Vagina (tissue), 2 donors: ENCODE results near the gene CABCOCO1. TPM values are rescaled to one million over a fixed set of nuclear protein-coding genes. Genes with fewer than 3 reads are reported as not detected.

Experiments
- DNase-seq, 2 donors: peaks; one replicate each; pipeline ENCODE4 v3.0.0-alpha.2; 2017; ENCODE audit errors: extremely low spot score in 2 of 2
- H3K27ac ChIP-seq: fragments of 200-600 bp; sonication (generic); one replicate; pipeline ENCODE4 v1.5.1; 2019
- H3K27me3 ChIP-seq: fragments of 200-600 bp; sonication (generic); one replicate; pipeline ENCODE4 v1.5.1; 2019
- H3K36me3 ChIP-seq, 2 donors: fragments of 200-600 bp; sonication (generic); one replicate each; pipeline ENCODE4 v1.5.1; 2017 to 2019
- H3K4me1 ChIP-seq: fragments of 200-600 bp; sonication (generic); one replicate; pipeline ENCODE4 v1.5.1; 2019
- H3K4me3 ChIP-seq, 2 donors: fragments of 200-600 bp; sonication (generic); 1 replicate in 1 of 2; 2 replicates in 1 of 2; pipeline ENCODE4 v1.5.1; 2016 to 2019
- H3K9me3 ChIP-seq: fragments of 200-600 bp; sonication (generic); one replicate; pipeline ENCODE4 v1.5.1; 2019
- CTCF ChIP-seq, 3 experiments: fragments of 450-650 bp in 2 of 3; fragments of 200-600 bp in 1 of 3; sonication (generic) in 1 of 3; IDR thresholded peaks; one replicate each; pipeline ENCODE4 v1.5.1; 2017 to 2019; ENCODE audit warnings: antibody characterized with exemption in 3 of 3, mild to moderate bottlenecking in 2 of 3, moderate library complexity in 2 of 3
- POLR2A ChIP-seq, 2 donors: fragments of 450-650 bp; IDR thresholded peaks; one replicate each; pipeline ENCODE4 v1.6.1; 2017; ENCODE audit warnings: antibody characterized with exemption in 2 of 2, mild to moderate bottlenecking in 2 of 2, moderate library complexity in 2 of 2
- POLR2AphosphoS5 ChIP-seq, 2 donors: sonication (generic); formaldehyde crosslinking; IDR thresholded peaks; one replicate each; pipeline ENCODE4 v1.9.0; 2017; ENCODE audit warnings: antibody characterized with exemption in 2 of 2, mild to moderate bottlenecking in 2 of 2, low read depth in 1 of 2; ENCODE audit not compliant: insufficient read depth in 1 of 2
- intact Hi-C: fragments of 100-400 bp; cut with DNase I; formaldehyde crosslinking; loops from one replicate; pipeline ENCODE4 v1.15.1; 2023
- total RNA-seq: library from RNA; depleted of rRNA; stranded (reverse); fragments of >200 nt; gene quantifications from one replicate; pipeline ENCODE4 v1.2.3, GENCODE V29; 2016

The CABCOCO1 gene
- total RNA-seq, 1 donor from 2014 or later, result not detected

- no peaks in the 10 kb centered on the region for H3K27me3 ChIP-seq
- no peak overlapping the region for H3K4me3 ChIP-seq
- H3K36me3 ChIP-seq, result no peaks in the 10 kb centered on the region
- DNase-seq, result no peak
- H3K9me3 ChIP-seq, result no peaks in the 10 kb centered on the region
- intact Hi-C loops, result no loop called here
- no peak overlapping the region for H3K27ac ChIP-seq
- peaks cover 6% of the 10 kb centered on the region for H3K4me1 ChIP-seq
- TF ChIP-seq CTCF (IDR thresholded peaks at IDR 0.05) (no peak), POLR2A (IDR thresholded peaks at IDR 0.05) (no peak), POLR2AphosphoS5 (IDR thresholded peaks at IDR 0.05; ENCODE audit: insufficient read depth in 1 of 2, low read depth in 1 of 2) (no peak)
Measured at GRCh38 chr10:61632057-61632670, 30.6 kb upstream of the CABCOCO1 start.

- peaks cover 6% of the 10 kb centered on the region for H3K4me1 ChIP-seq
- no peak overlapping the region for H3K27ac ChIP-seq
- no peaks in the 10 kb centered on the region for H3K9me3 ChIP-seq
- no peak for DNase-seq
- intact Hi-C loops, result no loop called here
- no peaks in the 10 kb centered on the region for H3K27me3 ChIP-seq
- no peaks in the 10 kb centered on the region for H3K36me3 ChIP-seq
- TF ChIP-seq POLR2A (IDR thresholded peaks at IDR 0.05), result no peak
- TF ChIP-seq CTCF (IDR thresholded peaks at IDR 0.05), result no peak
- no peak for TF ChIP-seq POLR2AphosphoS5 (IDR thresholded peaks at IDR 0.05; ENCODE audit: insufficient read depth in 1 of 2, low read depth in 1 of 2)
- no peak overlapping the region for H3K4me3 ChIP-seq
Measured at GRCh38 chr10:61633665-61634064, 29.1 kb upstream of the CABCOCO1 start.

- no peaks in the 10 kb centered on the region for H3K4me1 ChIP-seq
- H3K36me3 ChIP-seq, result no peaks in the 10 kb centered on the region
- no peaks in the 10 kb centered on the region for H3K27me3 ChIP-seq
- H3K4me3 ChIP-seq, result no peak overlapping the region
- no peak for DNase-seq
- intact Hi-C loops, result no loop called here
- H3K27ac ChIP-seq, result no peak overlapping the region
- no peaks in the 10 kb centered on the region for H3K9me3 ChIP-seq
- TF ChIP-seq CTCF (IDR thresholded peaks at IDR 0.05) (no peak), POLR2A (IDR thresholded peaks at IDR 0.05) (no peak), POLR2AphosphoS5 (IDR thresholded peaks at IDR 0.05; ENCODE audit: insufficient read depth in 1 of 2, low read depth in 1 of 2) (no peak)
Measured at GRCh38 chr10:61634746-61635145, 28.0 kb upstream of the CABCOCO1 start.

- H3K36me3 ChIP-seq, result no peaks in the 10 kb centered on the region
- no peaks in the 10 kb centered on the region for H3K9me3 ChIP-seq
- no peak overlapping the region for H3K27ac ChIP-seq
- H3K27me3 ChIP-seq, result no peaks in the 10 kb centered on the region
- H3K4me1 ChIP-seq, result no peaks in the 10 kb centered on the region
- TF ChIP-seq POLR2A (IDR thresholded peaks at IDR 0.05) (no peak), POLR2AphosphoS5 (IDR thresholded peaks at IDR 0.05; ENCODE audit: insufficient read depth in 1 of 2, low read depth in 1 of 2) (no peak), CTCF (IDR thresholded peaks at IDR 0.05) (no peak)
- intact Hi-C loops, result no loop called here
- no peak for DNase-seq
- H3K4me3 ChIP-seq, result no peak overlapping the region
Measured at GRCh38 chr10:61635471-61635870, 27.3 kb upstream of the CABCOCO1 start.

GRCh38 chr10:61635932-61636331 is 26.8 kb upstream of the CABCOCO1 start:
- DNase-seq, result no peak
- Histone ChIP-seq H3K36me3 (no peaks in the 10 kb centered on the region), H3K9me3 (no peaks in the 10 kb centered on the region), H3K27ac (no peak overlapping the region), H3K4me1 (no peaks in the 10 kb centered on the region), H3K4me3 (no peak overlapping the region), H3K27me3 (no peaks in the 10 kb centered on the region)
- intact Hi-C loops, result no loop called here
- TF ChIP-seq CTCF (IDR thresholded peaks at IDR 0.05), result no peak
- TF ChIP-seq POLR2A (IDR thresholded peaks at IDR 0.05), result no peak
- TF ChIP-seq POLR2AphosphoS5 (IDR thresholded peaks at IDR 0.05; ENCODE audit: insufficient read depth in 1 of 2, low read depth in 1 of 2), result no peak
